SK-N-SH treated with all-trans-retinoic acid at 6 μM for 48 hours (cell line): ENCODE measurements around the gene NF1.

Experiments used
- ZFP30 ChIP-seq: fragments of 450-650 bp; formaldehyde crosslinking; IDR thresholded peaks from 2 replicates; pipeline ENCODE4 v1.5.0; 2022; ENCODE audit warnings: mild to moderate bottlenecking, moderate library complexity
- TF ChIP-seq, protein P1 (sequence below): fragments of 250-450 bp; sonication (Bioruptor Pico); IDR thresholded peaks from 2 replicates; pipeline ENCODE4 v1.8.0; 2020; ENCODE audit warnings: mild to moderate bottlenecking, moderate library complexity, borderline replicate concordance

DNA sequence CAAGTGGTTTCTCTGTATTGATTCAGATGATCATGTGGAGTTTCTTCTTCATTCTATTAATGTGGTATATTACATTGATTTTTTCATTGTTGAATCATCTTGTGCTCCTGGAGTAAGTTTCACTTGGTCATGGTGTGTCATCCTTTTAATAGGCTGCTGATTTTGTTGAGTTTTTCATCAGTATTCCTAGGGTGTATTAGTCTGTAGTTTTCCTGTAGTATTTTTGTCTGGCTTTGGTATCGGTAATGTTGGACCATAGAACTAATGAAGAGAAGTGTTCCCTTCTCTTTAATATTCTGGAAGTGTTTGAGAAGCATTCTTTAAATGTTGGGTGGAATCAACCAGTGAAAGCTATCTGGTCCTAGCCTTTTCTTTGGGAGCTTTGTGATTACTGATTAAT, 103.2 kb downstream of the NF1 start:
- TF ChIP-seq, protein P1, sequence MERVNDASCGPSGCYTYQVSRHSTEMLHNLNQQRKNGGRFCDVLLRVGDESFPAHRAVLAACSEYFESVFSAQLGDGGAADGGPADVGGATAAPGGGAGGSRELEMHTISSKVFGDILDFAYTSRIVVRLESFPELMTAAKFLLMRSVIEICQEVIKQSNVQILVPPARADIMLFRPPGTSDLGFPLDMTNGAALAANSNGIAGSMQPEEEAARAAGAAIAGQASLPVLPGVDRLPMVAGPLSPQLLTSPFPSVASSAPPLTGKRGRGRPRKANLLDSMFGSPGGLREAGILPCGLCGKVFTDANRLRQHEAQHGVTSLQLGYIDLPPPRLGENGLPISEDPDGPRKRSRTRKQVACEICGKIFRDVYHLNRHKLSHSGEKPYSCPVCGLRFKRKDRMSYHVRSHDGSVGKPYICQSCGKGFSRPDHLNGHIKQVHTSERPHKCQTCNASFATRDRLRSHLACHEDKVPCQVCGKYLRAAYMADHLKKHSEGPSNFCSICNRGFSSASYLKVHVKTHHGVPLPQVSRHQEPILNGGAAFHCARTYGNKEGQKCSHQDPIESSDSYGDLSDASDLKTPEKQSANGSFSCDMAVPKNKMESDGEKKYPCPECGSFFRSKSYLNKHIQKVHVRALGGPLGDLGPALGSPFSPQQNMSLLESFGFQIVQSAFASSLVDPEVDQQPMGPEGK (CRISPR knock-in tag), result no peak
- no peak for TF ChIP-seq ZFP30 (CRISPR knock-in tag)
